GM20000 (cell line): ENCODE results near the gene ARHGAP12.

Experiments used
- DNase-seq: peaks from one replicate; pipeline ENCODE4 v3.0.0; 2012; ENCODE audit warnings: low spot score
- CTCF ChIP-seq: IDR thresholded peaks from 2 replicates; pipeline ENCODE4 v1.5.1; 2012; ENCODE audit warnings: mild to moderate bottlenecking, control low read depth; ENCODE audit errors: extremely low read depth, missing control alignments

ARHGAP12 gene

GRCh38 chr10:31963589-31963980 lies 35.0 kb upstream of the ARHGAP12 start:
- no peak for TF ChIP-seq CTCF
- DNase-seq: no peak

- TF ChIP-seq CTCF: no peak
- no peak for DNase-seq
Measured at GRCh38 chr10:31962826-31963588, 34.4 kb upstream of the ARHGAP12 start.

GRCh38 chr10:31961277-31962074 lies 32.8 kb upstream of the ARHGAP12 start:
- DNase-seq: no peak

GRCh38 chr10:31959461-31960173 lies 31.0 kb upstream of the ARHGAP12 start:
- DNase-seq: no peak
- no peak for TF ChIP-seq CTCF

More at GRCh38 chr10:31961277-31962074, 32.8 kb upstream of the ARHGAP12 start:
- TF ChIP-seq CTCF: no peak

- no peak for TF ChIP-seq CTCF
- DNase-seq: no peak
Measured at GRCh38 chr10:31958856-31959255, 30.2 kb upstream of the ARHGAP12 start.

- DNase-seq: no peak
- no peak for TF ChIP-seq CTCF
Measured at GRCh38 chr10:31956200-31956946, 27.7 kb upstream of the ARHGAP12 start.
